Gastroesophageal sphincter (tissue), 3 donors: ENCODE results near the gene LRTM1.

Source experiments
- CTCF ChIP-seq, 4 experiments: fragments of 200-600 bp in 2 of 4; fragments of 450-650 bp in 2 of 4; sonication (generic) in 1 of 4; IDR thresholded peaks; one replicate each; pipeline ENCODE4 v1.5.1; 2017 to 2019; ENCODE audit warnings: antibody characterized with exemption in 4 of 4, mild to moderate bottlenecking in 2 of 4, moderate library complexity in 2 of 4
- EP300 ChIP-seq: sonication (generic); formaldehyde crosslinking; IDR thresholded peaks from one replicate; pipeline ENCODE4 v1.6.1; 2017; ENCODE audit warnings: antibody characterized with exemption, mild to moderate bottlenecking
- POLR2A ChIP-seq, 2 donors: fragments of 450-650 bp; IDR thresholded peaks; one replicate each; pipeline ENCODE4 v1.6.1; 2017; ENCODE audit warnings: antibody characterized with exemption in 2 of 2, mild to moderate bottlenecking in 2 of 2, moderate library complexity in 1 of 2
- POLR2AphosphoS5 ChIP-seq: sonication (generic); formaldehyde crosslinking; IDR thresholded peaks from one replicate; pipeline ENCODE4 v1.6.1; 2017; ENCODE audit warnings: antibody characterized with exemption

- no peak for TF ChIP-seq CTCF (IDR thresholded peaks at IDR 0.05)
- no peak for TF ChIP-seq POLR2AphosphoS5
- TF ChIP-seq POLR2A (IDR thresholded peaks at IDR 0.05), result no peak
- TF ChIP-seq EP300, result no peak
Observed at GRCh38 chr3:54939557-54940300, 11.9 kb upstream of the LRTM1 start.
